Hematopoietic multipotent progenitor cell treated with erythropoietin and hydrocortisone succinate and interleukin-3 and kit ligand, for 6 days (in vitro differentiated cells): ENCODE results near the gene TRIM7.
"Not testable (repeated sequence)": the region's sequence is repeated elsewhere in the genome, so short reads cannot be mapped to it uniquely, and the experiment has no call there.

ENCODE experiments used
- DNase-seq: peaks from one replicate; pipeline ENCODE4 v3.0.0-alpha.2; 2015

Gene TRIM7

GRCh38 chr5:181210698-181211097, 5.7 kb upstream of the TRIM7 start:
- not testable (repeated sequence) for DNase-seq

GRCh38 chr5:181210148-181210547, 5.2 kb upstream of the TRIM7 start:
- not testable (repeated sequence) for DNase-seq

- not testable (repeated sequence) for DNase-seq
Measured at GRCh38 chr5:181209006-181209405, 4.0 kb upstream of the TRIM7 start.

DNA sequence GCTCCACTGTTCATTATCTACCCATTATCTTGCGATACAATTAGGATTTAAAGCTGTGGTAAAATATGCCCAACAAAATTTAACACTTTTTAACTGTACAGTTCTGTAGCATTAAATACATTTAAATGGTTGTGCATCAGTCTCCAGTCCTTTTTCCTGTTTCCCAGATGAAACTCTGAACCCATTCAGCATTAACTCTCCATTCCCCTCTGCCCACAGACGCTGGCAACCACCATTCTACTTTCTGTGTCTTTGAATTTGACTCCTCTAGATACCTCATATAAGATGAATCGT, 2.9 kb upstream of the TRIM7 start:
- no peak for DNase-seq

- DNase-seq = peak; percentile 92
Measured at GRCh38 chr5:181207214-181207959, 2.4 kb upstream of the TRIM7 start.

- no peak for DNase-seq
Measured at GRCh38 chr5:181205761-181206649, 1.0 kb upstream of the TRIM7 start.

DNA sequence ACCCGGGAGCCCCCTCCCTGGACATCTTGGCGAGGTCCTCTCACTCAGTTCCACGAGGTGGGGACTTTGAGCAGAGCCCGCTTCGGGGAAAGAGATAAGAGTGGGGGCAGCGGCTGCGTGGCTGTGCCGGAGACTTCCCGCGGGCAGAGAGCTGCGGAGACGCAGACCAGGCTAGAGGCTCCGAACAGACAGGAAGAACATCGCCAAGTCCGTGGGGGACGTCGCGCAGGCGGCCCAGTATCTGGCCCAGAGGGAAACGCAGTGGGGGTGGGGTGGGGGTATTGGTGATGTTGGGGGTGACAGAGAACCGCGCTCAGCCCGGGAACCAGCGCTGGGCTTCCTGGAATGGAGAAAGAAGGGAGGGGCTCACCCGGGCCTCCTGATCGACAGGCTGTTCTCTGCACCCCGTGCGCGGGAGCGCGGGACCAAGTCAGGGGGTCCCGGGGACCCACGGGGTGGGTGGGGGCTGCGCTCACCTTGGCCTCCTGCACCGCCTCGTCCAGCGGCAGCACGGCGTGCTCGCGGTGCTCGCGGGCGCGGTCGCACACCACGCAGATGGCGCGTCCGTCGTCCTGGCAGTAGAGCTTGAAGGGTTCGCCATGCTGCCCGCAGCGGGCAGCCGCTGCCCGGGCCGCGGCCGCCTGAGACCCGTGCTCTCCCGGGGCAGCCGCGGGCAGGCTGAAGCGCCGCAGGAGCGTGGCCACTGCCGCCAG, 727 bp downstream of the TRIM7 start:
- peak; percentile 43 for DNase-seq

GRCh38 chr5:181203777-181204112, 1.3 kb downstream of the TRIM7 start:
- DNase-seq = no peak

DNA sequence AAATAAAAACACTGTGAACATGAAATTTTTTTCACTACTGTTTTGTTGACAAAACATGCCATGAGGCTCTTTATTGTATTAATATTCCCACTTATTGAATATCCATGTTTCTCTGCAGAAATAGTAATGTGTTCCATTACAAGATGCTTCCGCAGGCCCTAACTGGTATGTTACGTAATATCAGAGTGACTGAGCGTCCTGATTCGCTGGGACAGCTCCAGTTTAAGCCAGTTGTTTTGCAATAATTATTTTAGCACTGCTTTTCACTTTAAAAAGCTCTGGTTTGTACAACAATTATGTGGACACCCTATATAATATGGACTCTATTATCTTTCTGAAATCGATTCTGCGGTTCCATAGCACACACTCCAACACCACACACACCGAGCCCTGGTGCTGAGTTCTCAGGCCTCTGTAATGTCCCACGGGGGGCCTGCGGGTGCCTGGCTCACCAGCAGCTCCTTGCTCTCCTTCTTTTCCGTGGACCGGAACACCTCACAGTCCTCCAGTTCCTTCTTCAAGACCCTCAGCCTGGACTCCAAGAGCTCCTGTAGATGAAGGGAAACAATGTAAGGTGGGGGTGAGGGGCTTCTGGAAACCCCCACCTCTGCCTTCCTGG, 1.8 kb downstream of the TRIM7 start:
- peak; percentile 60 for DNase-seq

- no peak for DNase-seq
Measured at GRCh38 chr5:181200816-181201215, 4.2 kb downstream of the TRIM7 start.

DNA sequence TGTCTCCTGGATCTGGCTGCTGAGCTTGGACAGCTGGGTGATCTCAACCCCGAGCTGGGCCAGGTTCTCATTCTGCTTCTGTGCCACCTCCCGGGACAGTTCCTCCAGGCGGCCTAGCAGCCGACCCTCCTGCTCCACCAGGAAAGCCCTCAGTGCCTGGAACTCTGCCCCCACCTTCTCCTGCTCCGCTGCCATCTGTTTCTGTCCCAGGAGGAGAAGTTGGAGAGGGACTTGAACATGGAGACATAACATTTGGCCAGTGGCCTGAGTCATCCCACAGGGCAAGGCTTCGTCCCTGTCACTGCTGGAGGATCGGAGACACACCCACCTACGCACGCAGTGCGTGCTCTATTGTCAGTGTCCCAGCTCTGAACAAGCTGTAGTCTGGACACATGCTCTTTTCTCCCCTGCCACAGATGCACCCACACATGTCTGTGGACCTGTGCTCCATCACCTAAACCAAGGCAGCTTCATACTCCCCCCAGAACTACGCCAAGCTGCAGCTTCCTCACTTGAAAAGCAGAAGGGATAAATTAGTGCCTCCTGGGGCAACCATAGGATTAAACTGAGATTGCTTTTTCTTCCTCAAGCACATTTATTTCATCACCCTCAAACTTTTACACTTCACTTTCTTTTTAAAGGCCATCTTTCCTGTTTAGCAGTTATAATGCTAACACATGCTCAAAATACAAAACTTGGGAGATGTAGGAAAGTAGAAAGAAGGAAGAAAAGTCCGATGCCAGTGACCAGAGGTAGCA, 4.9 kb downstream of the TRIM7 start:
- DNase-seq = no peak

DNA sequence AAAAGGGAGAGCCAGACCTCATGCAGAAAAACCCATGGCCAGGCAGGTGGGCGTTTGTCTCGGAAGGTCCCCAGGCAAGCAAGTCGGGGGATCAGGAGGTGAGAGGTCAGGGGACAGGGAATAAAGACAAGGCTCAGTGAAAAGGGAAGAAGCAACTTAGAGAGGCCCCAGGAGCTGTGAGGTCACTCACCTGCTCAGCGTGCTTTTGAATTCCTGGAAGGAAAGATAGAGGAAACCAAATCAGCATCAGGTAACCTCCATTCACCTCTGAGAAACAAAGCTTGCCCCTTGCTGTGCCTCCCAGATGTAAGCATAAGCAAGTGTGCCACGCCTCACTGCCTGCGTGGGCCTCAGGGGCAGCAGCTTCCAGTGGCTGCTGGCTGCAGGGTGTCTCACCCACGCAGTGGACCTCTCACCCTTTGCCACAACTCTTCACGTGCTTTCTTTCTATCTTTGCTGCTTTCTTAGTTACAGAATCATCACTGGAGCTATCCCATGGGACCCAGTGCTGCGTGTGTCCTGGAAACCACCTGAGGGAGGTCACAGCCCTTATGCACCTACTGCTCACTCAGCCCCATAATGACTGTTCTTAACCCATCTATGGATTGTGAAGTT, 6.0 kb downstream of the TRIM7 start:
- no peak for DNase-seq

GRCh38 chr5:181198106-181198685, 6.8 kb downstream of the TRIM7 start:
- no peak for DNase-seq

DNA sequence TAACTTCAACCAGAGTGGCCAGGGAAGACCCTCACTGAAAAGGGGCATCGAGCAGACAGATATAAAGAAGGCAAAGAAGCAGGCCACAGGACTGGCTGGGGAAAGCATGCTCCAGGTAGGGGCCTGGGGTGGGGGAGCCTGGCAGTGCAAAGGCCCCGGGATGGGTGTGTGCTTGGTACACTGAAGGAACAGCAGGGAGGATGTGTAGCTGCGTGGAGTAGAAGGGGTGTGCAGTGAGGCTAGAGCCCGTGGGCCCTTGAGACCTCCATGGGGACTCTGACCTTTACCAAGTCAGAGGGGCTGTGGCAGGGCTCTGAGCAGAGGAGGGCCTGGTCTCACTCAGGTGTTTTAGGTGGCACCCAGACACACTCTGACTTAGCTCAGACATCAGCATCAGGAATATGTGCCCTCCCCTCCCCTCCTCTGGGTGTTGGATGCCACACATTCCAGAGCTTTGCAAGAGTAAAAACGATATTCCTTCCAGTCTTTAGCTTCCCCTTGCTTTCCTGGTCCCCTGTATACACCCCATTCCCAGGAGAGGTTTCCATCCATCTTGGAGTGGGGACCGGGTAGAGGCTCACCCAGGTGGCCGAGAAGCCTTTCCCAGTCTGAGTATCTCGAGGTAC, 7.6 kb downstream of the TRIM7 start:
- DNase-seq = no peak

DNA sequence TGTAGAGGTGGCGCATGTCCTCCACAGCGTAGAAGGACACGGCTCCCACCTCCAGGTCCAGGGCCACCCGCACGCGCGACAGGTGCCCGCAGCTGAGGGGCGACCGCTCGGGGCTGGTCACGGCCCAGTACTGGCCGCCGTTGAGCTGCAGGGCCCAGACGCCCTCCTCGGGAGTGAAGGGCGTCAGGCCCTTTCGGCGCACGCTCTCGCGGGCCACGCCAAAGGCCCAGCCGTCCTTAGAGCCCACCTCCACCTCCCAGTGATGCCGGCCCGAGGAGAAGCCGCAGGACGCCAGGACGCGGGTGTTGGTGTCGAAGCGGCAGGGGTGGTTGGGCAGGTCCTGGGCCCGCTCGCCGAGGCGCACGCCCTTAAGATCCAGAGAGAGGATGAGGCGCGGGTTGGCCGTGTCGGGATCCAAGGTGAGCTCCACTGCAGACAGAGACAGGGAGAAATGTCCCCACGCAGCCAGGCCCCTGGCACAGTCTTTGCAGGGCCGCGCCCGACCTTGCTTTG, 9.7 kb downstream of the TRIM7 start:
- no peak for DNase-seq

GRCh38 chr5:181194489-181195248, 10.3 kb downstream of the TRIM7 start:
- DNase-seq = peak; percentile 87

DNA sequence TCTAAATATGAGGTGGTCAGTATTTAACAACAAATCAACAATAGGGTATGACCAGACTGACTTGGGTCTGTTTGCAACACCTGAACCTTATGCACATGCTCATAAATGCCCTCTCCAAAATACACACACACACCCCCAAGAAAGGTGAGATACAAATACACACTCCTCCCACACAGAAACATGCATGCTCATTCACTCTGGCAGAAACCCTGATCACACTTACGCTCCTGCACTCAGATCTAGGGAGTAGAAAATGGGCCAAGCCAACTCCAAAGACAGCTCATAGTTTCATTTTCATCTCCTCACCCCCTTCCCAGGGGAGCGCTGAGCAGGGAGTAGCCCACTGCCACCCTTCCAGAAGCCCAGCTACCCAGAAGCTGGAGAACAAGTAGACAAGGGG, 11.3 kb downstream of the TRIM7 start:
- no peak for DNase-seq

DNA sequence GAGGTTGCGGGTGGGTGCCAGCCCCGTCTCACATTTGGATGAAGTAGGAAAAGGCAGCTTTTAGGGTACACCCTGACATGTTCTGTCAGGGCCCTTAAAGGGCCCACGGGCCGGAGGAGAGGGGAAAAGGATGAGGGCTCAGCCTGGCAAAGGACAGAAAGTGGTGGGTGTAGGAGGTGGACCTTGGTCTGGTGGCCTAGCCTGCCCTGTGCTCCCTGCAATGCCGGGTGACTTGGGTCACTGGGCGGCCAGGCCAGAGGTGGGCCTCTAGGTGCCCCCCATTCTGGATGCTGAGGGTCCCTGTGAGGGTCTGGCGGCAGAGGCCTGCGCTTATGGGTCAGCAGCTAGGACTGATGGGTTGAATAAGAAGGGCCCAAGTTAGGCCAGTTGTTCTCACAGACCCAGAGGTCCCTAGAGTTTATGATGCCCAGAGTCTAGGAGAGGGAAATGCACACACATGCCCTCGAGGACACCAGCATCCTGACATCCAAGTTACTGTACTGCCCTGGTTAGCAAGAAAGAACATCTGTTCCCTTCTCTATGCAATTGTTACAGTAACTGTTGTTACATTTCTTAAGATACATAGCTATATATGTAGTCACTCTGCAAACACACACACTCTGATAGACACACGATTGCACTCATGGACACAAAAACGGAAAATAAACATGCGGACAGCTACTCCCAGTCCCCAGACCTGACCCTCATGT, 12.5 kb downstream of the TRIM7 start:
- no peak for DNase-seq

- DNase-seq = peak; percentile 96
Measured at GRCh38 chr5:181191526-181192336, 13.3 kb downstream of the TRIM7 start.
